ENCODE results near the gene KCNA5.

DNA sequence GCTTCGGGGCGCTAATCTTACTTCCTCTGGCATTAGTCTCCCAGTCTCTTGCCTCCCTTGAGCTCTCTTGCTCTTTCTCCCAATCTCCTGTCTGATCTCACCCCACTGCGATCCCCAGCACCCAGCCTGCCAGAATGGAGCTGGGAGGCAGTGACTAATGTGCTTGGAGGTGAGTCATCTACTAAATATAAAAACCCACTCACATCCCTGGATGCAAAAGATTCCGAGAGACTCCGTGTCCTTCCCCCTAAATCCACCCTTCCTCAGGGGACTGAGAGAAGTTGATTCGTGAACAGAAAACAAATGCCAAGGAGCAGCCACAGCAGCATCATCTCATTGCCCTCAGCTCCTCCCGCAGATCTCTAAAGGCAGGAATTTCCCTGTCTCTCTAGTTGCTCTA, 45.7 kb upstream of the KCNA5 start:
- TF ChIP-seq, protein P1, sequence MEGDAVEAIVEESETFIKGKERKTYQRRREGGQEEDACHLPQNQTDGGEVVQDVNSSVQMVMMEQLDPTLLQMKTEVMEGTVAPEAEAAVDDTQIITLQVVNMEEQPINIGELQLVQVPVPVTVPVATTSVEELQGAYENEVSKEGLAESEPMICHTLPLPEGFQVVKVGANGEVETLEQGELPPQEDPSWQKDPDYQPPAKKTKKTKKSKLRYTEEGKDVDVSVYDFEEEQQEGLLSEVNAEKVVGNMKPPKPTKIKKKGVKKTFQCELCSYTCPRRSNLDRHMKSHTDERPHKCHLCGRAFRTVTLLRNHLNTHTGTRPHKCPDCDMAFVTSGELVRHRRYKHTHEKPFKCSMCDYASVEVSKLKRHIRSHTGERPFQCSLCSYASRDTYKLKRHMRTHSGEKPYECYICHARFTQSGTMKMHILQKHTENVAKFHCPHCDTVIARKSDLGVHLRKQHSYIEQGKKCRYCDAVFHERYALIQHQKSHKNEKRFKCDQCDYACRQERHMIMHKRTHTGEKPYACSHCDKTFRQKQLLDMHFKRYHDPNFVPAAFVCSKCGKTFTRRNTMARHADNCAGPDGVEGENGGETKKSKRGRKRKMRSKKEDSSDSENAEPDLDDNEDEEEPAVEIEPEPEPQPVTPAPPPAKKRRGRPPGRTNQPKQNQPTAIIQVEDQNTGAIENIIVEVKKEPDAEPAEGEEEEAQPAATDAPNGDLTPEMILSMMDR (IDR thresholded peaks at IDR 0.05): no peak
- no peak for TF ChIP-seq POLR2A (IDR thresholded peaks at IDR 0.05)
